ENCODE data around the gene CDH26.
"Not testable (repeated sequence)": the region's sequence is repeated elsewhere in the genome, so short reads cannot be mapped to it uniquely, and the experiment has no call there.

The CDH26 gene

DNA sequence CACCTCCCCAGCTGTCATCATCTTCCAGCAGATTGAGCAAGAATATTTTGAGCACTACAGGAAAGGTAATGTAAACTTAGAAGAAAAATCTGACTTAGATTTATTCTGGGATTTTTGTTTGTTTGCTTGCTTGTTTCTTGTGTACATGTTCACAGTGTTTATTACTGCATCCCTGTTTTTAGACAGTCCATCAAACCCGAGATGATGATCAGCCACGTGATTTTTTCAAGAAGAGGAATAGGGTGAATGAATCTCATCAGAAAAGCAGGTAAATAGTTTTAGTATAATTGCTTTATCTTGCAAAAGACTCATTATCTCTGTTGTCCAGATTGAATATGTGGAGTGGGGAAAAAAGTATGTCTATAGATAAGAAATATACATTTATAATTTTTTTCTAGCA is 16.0 kb upstream of the CDH26 start:
- no peak for DNase-seq

DNA sequence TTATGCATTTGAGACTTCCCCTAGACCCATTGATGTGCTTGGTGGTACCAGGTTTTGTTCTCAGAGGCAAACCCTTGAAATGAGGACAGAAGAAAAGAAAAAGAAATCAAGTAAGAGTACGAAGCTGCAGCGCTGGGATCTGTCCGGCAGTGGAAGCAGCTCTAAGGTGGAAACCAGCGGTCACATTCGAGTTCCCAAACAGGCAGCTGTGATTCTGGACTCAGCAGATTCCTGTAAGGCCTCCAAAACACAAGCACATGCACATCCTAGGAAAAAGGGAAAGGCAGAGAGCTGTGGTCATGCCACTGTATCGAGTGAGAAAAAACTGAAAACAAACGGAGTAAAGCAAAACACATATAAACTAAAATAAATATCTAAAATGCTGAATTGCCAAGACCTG is 13.5 kb upstream of the CDH26 start:
- no peak for DNase-seq

DNA sequence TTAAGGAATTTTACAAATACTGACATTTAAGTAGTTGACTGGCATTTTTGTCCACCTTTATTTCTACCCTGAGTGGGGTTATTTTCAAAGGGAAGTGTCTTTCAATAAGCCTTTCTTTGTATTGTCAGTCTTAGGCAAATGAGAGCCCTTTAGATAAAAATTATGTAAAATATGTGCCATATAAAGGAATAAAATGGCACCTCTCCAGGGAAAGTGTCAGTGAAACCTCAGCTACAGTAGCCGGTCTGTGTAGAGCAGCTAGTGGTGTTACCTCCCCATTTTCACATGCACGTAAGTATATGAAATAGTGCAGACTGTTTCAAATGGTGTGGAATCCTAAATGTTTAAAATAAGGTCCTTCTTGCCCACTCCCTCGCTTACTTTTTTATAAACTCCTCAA is 13.0 kb upstream of the CDH26 start:
- DNase-seq: no peak

DNA sequence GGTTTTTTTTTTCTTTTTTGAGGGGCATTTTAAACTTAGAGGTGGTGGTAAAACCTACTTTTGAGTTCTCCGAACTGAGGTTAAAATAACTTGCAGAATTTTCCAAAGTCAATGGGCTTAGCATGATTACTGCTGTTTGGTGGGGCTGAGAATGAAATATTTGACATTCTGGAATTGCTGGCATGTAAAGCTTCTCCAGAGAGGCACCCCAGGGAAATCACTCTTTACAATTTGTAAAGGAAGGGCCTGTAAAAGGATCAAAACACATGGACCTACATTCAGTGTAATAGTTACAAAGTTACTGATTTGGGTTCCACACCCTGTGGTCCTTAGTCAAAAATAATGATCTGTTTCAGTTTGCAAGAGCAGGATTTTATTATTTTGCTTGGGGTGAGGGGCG is 12.5 kb upstream of the CDH26 start:
- DNase-seq: no peak

DNA sequence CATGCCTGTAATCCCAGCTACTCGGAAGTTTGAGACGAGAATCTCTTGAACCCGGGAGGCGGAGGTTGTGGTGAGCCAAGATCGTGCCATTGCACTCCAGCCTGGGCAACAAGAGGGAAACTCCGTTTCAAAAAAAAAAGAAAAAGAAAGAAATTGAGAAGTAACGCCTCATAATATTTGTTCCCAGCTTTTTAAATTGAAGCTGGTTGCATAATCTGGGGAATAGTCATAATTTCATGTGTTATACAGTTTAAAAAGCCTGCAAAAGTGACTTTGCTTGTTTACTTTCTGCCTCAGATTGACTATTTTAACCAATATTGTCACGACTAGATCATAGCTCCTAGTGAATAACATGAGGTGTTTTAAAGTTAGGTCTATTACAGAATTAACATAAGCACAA is 10.8 kb upstream of the CDH26 start:
- DNase-seq: no peak

DNA sequence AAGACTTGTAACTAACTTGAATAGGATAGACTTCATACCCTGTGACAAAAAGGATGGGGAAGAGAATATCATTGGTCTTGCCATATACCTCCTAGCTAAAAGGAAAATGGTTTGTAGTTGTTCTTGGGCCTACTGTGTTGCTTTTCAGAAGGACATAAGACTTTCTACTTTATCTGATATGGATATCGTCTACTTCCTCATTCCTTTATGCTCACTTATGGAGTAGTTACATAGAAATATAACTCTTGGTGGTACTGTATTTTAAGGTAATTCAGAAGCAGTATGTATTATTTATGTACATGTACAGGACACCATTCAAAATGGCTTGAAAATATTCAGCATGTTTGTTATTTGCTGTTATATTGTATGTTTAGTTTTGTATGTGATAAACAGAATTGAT is 10.0 kb upstream of the CDH26 start:
- no peak for DNase-seq

DNA sequence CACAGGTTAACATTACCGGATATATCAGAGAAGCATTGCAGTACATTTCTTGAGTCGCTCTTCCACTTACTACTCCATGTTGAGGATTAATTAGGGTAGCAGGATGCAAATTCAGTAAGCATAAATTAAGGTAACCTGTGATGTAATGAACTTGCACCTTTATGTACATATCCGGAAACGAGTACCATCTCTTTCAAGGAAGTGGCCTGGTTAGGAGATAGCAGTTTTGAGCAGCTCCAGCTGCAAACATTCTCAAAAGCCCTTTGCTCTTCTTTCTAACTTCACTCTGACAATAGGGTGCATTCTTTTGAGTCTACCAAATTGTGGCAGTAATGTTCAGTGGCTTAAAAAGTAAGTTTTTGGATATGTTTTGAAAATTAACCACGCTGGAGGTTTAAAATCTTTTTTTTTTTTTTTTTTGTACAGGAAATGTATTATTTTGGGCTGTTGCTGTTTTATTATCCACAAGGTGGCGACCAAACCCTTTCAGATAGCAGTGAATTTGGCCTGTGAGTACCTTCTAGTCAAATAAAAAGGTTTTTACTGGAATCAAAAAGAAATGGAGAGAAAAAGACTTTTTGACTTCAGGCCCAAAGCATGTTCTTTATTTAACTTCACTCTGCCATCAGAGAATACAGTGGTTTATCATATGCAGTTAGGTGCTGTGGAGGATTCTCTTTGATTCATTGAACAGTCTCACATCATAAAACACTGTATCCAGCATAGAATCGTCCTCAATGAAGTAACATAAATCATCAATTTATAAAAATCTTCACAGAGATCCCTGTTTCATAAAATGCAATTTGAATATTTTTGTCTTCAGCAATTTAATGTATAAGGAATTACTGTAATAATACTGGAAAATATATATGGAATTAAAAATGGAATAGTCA is 9.1 kb upstream of the CDH26 start:
- no peak for DNase-seq

DNA sequence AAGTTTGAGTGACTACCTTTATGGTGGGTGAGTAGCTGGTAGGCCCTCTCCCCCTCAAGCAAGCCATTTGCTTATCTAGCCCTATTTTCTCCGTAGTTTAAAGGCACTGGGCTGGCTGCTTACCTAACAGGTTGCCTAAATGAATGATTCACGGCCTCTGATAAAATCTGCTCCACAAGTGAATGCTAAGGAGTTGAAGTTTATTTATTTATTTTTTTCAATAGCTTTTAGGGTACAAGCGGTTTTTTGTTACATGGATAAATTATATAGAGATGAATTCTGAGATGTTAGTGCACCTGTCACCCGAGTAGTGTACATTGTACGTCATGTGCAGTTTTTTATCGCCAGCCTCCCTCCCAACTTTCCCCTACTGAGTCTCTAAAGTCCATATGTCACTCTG is 8.3 kb upstream of the CDH26 start:
- no peak for DNase-seq

DNA sequence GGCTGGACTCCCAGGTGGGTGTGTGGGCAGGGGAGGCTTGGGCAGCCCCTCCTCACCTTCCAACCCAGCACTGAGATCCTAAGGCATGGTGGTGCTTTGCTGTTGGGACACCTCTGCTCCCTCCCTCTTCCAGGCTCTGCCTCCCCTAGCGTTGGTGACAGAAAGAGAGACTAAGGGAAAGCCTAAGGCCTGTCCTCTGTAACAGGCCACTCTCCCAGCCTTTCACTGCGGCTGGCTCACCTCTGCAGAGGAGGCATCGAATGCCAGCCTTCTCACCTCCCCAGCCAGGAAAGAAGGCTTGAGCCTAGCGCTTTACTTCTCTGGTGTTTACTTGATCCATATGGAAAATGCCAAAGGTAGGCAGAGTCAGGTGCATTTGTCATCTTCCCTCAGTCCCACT is 3.5 kb upstream of the CDH26 start:
- DNase-seq: no peak

DNA sequence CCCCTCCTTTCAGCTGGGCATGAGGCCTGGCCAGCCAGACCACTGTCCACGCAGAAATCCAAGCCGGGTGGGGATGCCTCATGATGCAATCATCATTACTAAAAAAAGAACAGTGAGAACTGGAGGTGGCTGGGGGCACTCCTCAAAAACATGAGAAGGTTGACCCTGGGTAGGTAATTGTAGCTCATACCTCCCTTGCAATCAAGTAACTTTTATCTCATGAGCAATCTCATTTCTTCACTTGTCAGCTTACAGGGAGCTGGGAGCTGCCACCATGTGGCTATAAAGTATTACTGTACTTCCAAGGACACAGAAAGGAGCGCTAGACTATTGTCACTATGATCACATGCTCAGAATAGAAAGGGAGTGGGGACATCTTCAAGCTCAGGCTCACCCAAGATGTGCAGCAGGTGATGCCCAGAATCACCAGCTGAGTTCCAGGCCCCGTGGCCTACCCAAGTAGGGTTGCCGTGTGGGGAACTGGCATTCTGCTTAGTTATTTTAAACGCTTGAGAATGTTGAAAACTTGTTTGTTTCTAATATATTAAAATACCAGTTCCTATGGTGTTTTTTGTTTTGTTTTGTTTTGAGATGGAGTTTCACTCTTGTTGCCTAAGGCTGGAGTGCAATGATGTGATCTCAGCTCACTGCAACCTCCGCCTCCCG is 3.0 kb upstream of the CDH26 start:
- no peak for DNase-seq

DNA sequence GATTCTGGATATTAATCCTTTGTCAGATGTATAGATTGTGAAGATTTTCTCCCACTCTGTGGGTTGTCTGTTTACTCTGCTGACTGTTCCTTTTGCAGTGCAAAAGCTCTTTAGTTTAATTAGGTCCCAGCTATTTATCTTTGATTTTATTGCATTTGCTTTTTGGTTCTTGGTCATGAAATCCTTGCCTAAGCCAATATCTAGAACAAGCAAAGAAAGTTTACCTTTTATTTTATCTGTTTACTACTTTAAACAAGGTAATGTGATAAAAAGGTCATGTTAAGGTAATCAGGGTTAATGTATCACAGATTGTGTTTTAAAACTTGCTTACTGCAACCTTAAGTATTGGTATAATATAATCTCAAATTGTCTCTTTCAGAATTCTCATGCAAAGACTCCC is 655 bp upstream of the CDH26 start:
- not testable (repeated sequence) for DNase-seq

DNA sequence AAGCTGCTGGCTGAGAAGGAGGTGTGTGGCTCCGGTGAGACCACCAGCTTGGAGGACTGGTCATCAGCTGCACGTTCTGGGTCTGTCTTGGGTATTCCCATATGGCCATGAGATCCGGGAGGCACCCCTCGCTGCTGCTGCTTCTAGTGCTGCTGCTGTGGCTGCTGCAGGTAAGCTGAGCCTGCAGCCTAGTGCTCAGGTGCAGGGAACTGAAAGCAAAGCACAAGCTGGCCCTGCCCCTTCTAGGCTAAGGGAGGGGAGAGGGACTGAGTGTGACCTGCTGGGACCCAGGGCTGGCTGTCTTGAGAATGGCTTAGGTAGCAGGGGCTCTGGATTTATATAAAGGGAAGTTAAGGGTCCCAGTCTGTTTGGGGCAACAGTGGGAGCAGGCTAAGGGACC is 403 bp downstream of the CDH26 start:
- no peak for DNase-seq

DNA sequence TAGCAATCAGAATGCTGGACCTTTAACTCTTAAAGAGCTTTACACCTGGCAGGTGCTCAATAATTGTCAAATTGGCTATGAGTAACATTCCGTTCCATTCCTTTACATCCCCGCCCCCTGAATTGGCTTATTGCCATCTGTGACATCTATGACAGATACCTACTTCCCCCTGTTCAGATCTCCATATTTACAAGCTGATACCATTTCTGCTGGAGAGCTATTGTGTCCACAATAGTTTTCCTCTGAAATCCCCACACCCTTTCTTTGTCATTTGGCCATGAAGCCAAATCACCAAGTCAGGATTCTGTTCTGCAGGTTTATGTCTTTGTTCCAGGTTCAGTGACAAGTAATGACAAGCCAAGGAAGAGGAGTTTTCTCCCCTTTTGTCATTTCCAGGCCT is 3.2 kb downstream of the CDH26 start:
- DNase-seq: no peak

DNA sequence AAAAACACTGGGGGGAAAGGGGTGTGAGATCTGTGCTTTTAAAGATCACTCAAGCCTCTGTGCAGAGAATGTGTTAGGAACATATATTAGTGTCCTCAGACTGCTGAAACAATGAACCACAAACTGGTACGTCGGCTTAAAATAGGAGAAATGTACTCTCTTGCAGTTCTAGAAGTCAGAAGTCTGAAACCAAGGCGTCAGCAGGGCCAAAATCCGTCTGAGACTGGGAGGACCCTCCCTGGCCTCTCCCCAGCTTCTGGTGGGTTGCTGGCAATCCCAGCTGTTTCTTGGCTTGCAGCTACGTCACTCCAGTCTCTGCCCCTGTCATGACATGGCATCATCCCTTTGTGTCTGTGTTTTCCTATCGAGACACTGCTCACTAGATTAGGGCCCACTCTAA is 3.9 kb downstream of the CDH26 start:
- no peak for DNase-seq

DNA sequence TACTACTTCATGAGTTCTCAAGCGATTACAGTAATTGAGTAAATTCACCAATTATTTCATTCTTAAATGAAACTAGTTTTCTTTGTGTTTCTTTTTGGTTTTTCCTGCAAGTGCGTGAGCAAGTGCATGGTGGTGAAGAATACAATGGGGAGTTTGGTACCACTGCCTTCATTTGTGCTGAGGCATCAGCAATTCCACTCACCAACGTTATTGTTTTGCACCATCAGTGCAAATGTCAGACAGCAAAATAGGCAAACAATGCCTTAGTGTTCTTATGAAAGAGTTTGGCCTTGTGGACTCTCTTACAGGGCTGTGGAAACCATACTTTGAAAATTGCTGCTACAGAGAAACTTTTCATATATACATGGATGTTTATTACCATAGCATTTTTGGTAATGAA is 8.2 kb downstream of the CDH26 start:
- DNase-seq: no peak

DNA sequence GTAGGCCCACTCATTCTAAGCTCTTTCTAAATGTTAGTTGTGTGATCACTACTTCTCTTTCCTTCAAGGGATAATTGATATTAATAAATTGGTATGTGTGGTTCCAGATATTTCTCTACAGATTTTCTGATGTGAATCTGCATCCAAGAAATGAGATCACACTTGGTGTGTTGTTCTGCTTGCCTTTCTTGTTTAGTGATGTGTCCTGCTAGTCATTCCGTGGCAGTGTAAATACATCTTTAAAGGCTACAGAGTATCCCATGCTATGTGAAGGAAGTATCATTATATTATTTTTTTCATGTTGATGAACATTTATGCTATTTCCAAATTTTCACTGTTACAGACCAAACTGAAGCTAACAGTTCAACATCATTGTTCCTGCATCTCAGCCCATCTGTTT is 13.2 kb downstream of the CDH26 start:
- no peak for DNase-seq

DNA sequence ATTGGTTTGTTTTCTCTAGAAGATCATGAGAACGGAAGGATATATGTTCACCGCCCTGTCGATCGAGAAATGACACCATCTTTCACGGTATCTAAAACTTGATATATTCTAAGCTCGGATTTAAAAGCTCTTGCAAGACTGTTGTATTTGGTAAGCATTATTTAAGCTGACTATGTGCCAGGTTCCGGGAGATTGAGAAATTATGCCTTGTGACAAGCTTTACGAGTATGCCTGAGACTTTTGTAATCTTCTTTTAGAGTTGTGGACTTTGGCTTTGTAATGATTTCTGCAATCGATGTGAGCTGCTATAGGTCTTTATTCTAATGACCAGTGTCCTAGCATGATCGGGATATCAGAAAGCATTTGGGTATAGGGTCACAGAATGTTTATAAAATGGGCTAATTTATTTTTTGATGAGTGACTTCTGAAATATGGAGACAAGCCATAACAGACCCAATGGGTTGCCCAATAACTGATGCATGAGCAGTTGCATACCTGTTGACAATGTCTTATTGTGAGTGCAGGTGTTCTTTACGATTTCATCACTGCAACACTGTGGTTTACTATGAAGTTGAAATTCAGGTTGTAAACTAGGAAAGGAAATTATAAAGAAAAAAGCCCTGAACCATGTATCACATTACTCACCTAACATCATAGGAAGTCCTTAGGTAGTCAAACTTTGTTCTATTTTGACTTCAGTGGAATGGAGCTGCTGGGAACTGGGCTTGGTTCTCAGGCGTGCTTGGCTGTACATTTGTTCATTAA is 14.0 kb downstream of the CDH26 start:
- DNase-seq: no peak

DNA sequence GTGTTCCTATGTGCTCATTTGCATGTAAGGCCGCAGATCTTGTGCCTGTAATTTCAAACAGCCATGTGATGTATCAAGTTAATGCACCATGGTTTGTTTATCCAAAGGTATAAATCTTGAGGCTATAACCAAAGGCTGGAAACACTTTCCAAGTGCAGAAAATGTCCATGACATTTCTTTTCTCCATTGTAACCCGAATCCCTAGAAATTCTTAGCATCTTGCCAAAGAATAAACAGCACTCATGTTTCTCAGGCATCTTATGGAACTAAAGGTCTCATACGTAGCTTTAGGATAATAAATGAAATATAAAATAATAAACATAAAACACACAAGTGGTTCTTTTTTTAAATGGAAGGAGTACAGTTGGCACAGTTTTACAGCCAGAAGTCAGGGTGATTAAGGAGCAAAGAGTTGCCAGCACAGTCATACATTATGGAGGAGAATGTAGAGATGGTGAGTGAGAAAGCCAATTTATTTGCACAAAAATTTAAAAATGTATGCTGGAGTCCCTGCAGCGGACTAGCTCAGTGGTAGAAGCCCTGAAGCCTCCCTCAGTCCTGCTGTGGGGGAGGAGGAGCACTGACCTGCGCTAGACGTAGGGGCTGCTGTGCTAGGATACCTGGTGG is 18.0 kb downstream of the CDH26 start:
- no peak for DNase-seq

DNA sequence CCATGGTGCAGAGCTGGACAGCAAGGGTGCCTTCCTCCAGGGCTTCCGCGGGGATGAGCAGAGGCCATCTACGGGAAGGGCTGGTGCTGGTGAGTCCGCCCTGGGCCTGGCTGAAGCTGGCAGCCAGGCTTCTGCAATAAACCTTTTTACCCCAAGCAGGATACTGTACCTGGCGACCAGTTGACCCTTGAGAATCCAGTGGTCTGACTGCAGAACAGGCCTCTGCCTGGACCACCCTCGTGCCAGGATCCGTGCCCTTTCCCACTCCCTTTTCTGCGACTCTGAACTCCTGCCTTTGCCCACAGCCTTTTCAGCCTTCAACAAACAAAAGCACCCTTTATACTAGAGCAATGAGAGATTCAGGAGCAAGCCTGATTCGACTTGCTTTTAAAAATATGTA is 18.9 kb downstream of the CDH26 start:
- DNase-seq: no peak

DNA sequence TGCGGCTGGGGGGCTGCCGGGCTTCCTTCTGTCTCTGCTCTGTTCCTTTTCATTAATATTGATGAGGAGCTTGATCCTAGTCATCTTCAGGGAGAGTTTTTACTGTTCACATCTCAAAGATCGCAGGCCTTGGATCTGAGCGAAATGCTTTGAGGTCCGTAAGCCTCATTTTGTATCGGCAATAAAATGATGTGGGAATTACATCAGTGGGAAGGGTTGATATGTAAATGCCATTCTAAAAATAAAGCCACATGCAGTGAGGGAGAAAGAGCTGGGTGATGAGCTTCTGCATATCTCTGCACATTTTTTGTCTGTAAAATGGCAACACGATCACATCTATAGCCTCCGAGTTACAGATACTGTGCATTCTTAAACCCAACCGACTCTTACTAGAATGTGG is 24.9 kb downstream of the CDH26 start:
- no peak for DNase-seq

DNA sequence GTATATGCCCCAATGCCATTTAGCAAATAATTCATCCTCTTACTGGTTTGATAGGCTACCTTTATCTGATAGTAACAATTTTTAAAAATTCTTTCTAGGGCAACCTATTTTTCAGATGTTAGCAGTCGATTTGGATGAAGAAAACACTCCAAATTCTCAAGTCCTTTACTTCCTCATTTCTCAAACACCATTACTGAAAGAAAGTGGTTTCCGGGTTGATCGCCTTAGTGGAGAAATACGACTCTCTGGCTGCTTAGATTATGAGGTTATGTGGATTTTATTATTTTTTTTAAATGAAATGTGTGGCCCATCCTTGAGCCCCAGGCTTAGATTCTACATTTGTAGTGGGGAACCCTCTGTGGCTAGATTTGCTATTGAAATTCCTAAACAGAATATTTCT is 26.3 kb downstream of the CDH26 start:
- DNase-seq: no peak

DNA sequence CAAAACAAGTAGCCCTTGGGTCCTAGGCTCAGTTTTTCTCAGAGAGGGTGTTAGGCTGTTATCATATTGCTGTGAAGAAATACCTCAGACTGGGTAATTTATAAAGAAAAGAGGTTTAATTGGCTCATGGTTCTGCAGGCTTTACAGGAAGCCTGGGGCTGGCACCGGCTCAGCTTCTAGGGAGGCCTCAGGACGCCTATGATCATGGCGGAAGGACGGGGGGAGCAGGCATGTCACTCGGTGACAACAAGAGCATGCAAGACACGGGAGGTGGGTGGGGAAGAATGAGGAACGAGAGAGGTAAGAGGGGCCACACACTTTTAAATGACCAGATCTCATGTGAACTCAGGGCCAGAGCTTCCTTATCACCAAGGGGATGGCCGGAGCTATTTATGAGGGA is 26.9 kb downstream of the CDH26 start:
- DNase-seq: no peak

DNA sequence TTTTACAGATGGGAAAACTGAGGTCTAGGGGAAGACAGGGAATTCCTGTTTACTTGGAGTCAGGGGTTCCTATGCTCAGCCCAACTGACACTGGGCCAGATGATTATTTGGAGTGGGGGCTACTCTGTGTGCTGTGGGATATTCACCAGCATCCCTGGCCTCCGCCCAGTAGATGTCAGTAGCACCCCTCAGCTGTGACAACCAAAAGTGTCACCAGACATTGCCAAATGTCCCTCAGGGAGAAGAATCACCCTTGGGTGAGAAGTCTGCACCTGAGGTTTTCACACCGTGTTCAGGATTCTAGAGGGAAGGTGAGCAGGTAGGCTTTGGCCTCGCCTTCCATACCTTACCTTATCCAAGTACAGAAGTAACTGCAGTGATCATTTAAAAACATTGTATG is 27.6 kb downstream of the CDH26 start:
- no peak for DNase-seq

DNA sequence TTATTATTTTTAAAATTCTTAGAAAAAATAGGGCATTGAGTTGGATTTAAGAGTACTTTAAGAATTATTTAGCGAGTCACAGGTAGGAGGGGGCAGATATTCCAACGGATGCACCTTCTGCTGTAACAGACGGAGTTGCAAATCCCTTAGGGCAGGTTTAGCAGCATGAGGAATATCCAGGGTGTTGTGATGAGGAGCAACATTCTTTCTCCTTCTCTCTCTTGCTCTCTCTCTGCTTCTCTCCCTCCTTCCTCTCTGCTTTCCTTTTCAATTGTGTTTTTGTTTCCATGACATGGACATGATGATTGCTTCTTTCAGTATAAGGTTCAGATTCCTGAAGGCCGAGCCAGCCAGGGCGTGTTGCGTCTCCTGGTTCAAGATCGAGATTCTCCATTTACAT is 28.9 kb downstream of the CDH26 start:
- no peak for DNase-seq

Data from activated CD4-positive, alpha-beta T cell treated with anti-CD3 and anti-CD28 coated beads for 1 hour (primary cell).